ENCODE results near the gene PXDN.

The PXDN gene

GRCh38 chr2:1599301-1600085 is 144.8 kb downstream of the PXDN start:
- H3K27ac ChIP-seq: no peak overlapping the region
- no peak overlapping the region for H3K4me3 ChIP-seq

- Histone ChIP-seq H3K27ac (no peak overlapping the region), H3K4me3 (no peak overlapping the region)
Observed at GRCh38 chr2:1598800-1599199, 145.5 kb downstream of the PXDN start.

- Histone ChIP-seq H3K4me3 (no peak overlapping the region), H3K27ac (no peak overlapping the region)
Observed at GRCh38 chr2:1598041-1598710, 146.1 kb downstream of the PXDN start.

- no peak overlapping the region for H3K4me3 ChIP-seq
- no peak overlapping the region for H3K27ac ChIP-seq
Observed at GRCh38 chr2:1595274-1595673, 149.0 kb downstream of the PXDN start.

GRCh38 chr2:1594373-1595171 is 149.7 kb downstream of the PXDN start:
- Histone ChIP-seq H3K4me3 (no peak overlapping the region), H3K27ac (peak overlapping the region in 4 of 21 experiments; percentile 12 to 60 (median 55))

- H3K4me3 ChIP-seq: no peak overlapping the region
- H3K27ac ChIP-seq: peak overlapping the region in 6 of 21 experiments; percentile 7 to 60 (median 33)
Observed at GRCh38 chr2:1594123-1594372, 150.3 kb downstream of the PXDN start.

GRCh38 chr2:1593371-1594122 is 150.8 kb downstream of the PXDN start:
- H3K4me3 ChIP-seq: no peak overlapping the region
- H3K27ac ChIP-seq: peak overlapping the region in 9 of 21 experiments; percentile 1 to 61 (median 28)

GRCh38 chr2:1591978-1592907 is 152.1 kb downstream of the PXDN start:
- no peak overlapping the region for H3K4me3 ChIP-seq
- H3K27ac ChIP-seq: no peak overlapping the region

- no peak overlapping the region for H3K4me3 ChIP-seq
Observed at GRCh38 chr2:1591461-1591770, 152.9 kb downstream of the PXDN start.

GRCh38 chr2:1590596-1591460 is 153.5 kb downstream of the PXDN start:
- H3K27ac ChIP-seq: peak overlapping the region in 1 of 21 experiments; percentile 3
- no peak overlapping the region for H3K4me3 ChIP-seq

More at GRCh38 chr2:1591461-1591770, 152.9 kb downstream of the PXDN start:
- H3K27ac ChIP-seq: peak overlapping the region in 1 of 21 experiments; percentile 3

- Histone ChIP-seq H3K27ac (no peak overlapping the region), H3K4me3 (no peak overlapping the region)
Observed at GRCh38 chr2:1588978-1589621, 155.2 kb downstream of the PXDN start.

GRCh38 chr2:1588051-1588977 is 156.0 kb downstream of the PXDN start:
- no peak overlapping the region for H3K4me3 ChIP-seq
- H3K27ac ChIP-seq: no peak overlapping the region

GRCh38 chr2:1586923-1587840 is 157.1 kb downstream of the PXDN start:
- no peak overlapping the region for H3K27ac ChIP-seq

GRCh38 chr2:1586251-1586922 is 157.9 kb downstream of the PXDN start:
- H3K27ac ChIP-seq: no peak overlapping the region
- H3K4me3 ChIP-seq: no peak overlapping the region

More at GRCh38 chr2:1586923-1587840, 157.1 kb downstream of the PXDN start:
- no peak overlapping the region for H3K4me3 ChIP-seq

- no peak overlapping the region for H3K4me3 ChIP-seq
- H3K27ac ChIP-seq: no peak overlapping the region
Observed at GRCh38 chr2:1585635-1586034, 158.7 kb downstream of the PXDN start.

All from skin epidermis (tissue), 12 donors.